ENCODE data around the gene NFIC.

The NFIC gene

GRCh38 chr19:3480383-3481091 is 114.2 kb downstream of the NFIC start, which contains the start of gene SMIM24:
SMIM24 (minus strand) TSS chr19:3480525; CDS start chr19:3480463, 62 bp downstream.
- Histone ChIP-seq H3K4me3 (no peak within 1 kb of the TSS), H3K27ac (no peak within 1 kb of the TSS)
- DNase-seq (ENCODE audit: low spot score), result no peak
- no peak for TF ChIP-seq CTCF (IDR thresholded peaks at IDR 0.05)

- no peak overlapping the region for H3K4me3 ChIP-seq
Observed at GRCh38 chr19:3481241-3482090, 115.1 kb downstream of the NFIC start.

GRCh38 chr19:3482507-3483225 is 116.3 kb downstream of the NFIC start:
- no peak overlapping the region for H3K4me3 ChIP-seq
- H3K27ac ChIP-seq, result no peak overlapping the region
- DNase-seq (ENCODE audit: low spot score), result no peak
- no peak for TF ChIP-seq CTCF (IDR thresholded peaks at IDR 0.05)

More at GRCh38 chr19:3481241-3482090, 115.1 kb downstream of the NFIC start:
- no peak for TF ChIP-seq CTCF (IDR thresholded peaks at IDR 0.05)
- no peak overlapping the region for H3K27ac ChIP-seq
- no peak for DNase-seq (ENCODE audit: low spot score)

GRCh38 chr19:3483226-3483628 is 116.8 kb downstream of the NFIC start, which contains the start of gene SMIM44:
SMIM44 (minus strand) TSS chr19:3483441; CDS start chr19:3483403, 38 bp downstream.
- H3K4me3 ChIP-seq, result no peak within 1 kb of the TSS
- H3K27ac ChIP-seq, result no peak within 1 kb of the TSS
- no peak for TF ChIP-seq CTCF (IDR thresholded peaks at IDR 0.05)
- no peak for DNase-seq (ENCODE audit: low spot score)

GRCh38 chr19:3491396-3492119 is 125.2 kb downstream of the NFIC start:
- no peak for DNase-seq (ENCODE audit: low spot score)
- no peak for TF ChIP-seq CTCF (IDR thresholded peaks at IDR 0.05)
- Histone ChIP-seq H3K27ac (no peak overlapping the region), H3K4me3 (no peak overlapping the region)

- DNase-seq (ENCODE audit: low spot score), result no peak
- Histone ChIP-seq H3K4me3 (no peak overlapping the region), H3K27ac (no peak overlapping the region)
- TF ChIP-seq CTCF (IDR thresholded peaks at IDR 0.05), result no peak
Observed at GRCh38 chr19:3492131-3492839, 125.9 kb downstream of the NFIC start.
